HL-60 (cell line): ENCODE results near the gene HBA2.

Experiments used
- DNase-seq, 2 experiments: peaks; one replicate each; pipeline ENCODE4 v3.0.0-alpha.2; 2010 to 2020; ENCODE audit warnings: low read depth in 1 of 2, low spot score in 1 of 2
- H3K27ac ChIP-seq: fragments of 250-450 bp; sonication (Bioruptor Pico); replicated peaks from 2 replicates; pipeline ENCODE4 v1.5.1; 2020; ENCODE audit warnings: mild to moderate bottlenecking, moderate library complexity
- H3K27me3 ChIP-seq: fragments of 250-450 bp; sonication (Bioruptor Pico); 2 replicates; pipeline ENCODE4 v1.5.1; 2021; ENCODE audit warnings: mild to moderate bottlenecking, moderate library complexity; ENCODE audit not compliant: insufficient read depth, poor library complexity, severe bottlenecking
- H3K4me3 ChIP-seq: replicated peaks from 2 replicates; pipeline ENCODE4 v1.5.1; 2011; ENCODE audit warnings: mild to moderate bottlenecking, control low read depth, low read length; ENCODE audit not compliant: insufficient read depth
- GABPA ChIP-seq: IDR thresholded peaks from 2 replicates; pipeline ENCODE4 v1.6.1; 2012; ENCODE audit warnings: low read depth
- POLR2AphosphoS5 ChIP-seq: IDR thresholded peaks from 2 replicates; pipeline ENCODE4 v1.6.1; 2012; ENCODE audit warnings: low read depth
- SPI1 ChIP-seq: IDR thresholded peaks from 2 replicates; pipeline ENCODE4 v1.6.1; 2012; ENCODE audit warnings: low read depth, mild to moderate bottlenecking, borderline replicate concordance
- TF ChIP-seq, protein P1 (sequence below): IDR thresholded peaks from 2 replicates; pipeline ENCODE4 v1.6.1; 2012; ENCODE audit warnings: low read depth; ENCODE audit not compliant: insufficient replicate concordance
- TF ChIP-seq, protein P2 (sequence below): IDR thresholded peaks from one replicate; pipeline ENCODE4 v1.5.1; 2011; ENCODE audit warnings: low read length, control low read depth, inconsistent platforms; ENCODE audit not compliant: insufficient read depth

HBA2 gene

DNA sequence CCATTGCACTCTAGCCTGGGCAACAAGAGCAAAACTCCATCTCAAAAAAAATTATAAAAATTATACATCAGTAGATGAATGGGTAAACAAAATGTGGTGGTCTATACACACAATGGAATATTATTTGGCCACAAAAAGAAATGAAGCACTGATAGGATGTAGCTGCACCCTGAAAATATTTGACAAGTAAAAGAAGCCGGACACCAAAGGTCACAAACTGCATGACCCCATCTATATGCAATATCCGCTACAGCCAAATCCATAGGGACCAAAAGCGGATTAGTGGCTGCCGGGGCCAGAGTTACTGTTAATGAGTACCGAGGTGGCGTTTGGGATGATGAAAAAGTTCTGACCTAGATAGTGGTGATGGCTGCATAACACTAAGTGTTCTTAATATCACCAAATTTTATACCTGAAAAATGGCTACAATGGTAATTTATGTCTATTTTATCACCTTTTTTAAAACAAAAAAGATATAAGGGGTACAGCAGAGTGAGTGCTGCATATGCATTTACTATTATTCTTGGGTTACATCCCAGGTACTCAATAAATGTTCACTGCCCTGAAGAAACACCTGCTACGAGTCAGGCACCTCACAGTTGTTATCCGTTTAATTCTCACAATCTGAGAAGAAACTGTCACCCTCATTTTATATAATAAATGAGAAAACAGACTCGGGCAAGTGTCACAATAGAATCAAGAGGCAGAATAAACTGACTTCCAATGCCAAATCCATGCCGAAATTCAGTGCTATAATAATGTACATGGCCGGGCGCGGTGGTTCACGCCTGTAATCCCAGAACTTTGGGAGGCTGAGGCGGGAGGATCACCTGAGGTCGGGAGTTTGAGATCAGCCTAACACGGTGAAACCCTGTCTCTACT, 6.8 kb downstream of the HBA2 start:
- Histone ChIP-seq H3K27me3 (peaks cover 47% of the 10 kb centered on the region), H3K4me3 (no peak overlapping the region), H3K27ac (no peak overlapping the region)
- no peak for DNase-seq
- TF ChIP-seq, protein P1, sequence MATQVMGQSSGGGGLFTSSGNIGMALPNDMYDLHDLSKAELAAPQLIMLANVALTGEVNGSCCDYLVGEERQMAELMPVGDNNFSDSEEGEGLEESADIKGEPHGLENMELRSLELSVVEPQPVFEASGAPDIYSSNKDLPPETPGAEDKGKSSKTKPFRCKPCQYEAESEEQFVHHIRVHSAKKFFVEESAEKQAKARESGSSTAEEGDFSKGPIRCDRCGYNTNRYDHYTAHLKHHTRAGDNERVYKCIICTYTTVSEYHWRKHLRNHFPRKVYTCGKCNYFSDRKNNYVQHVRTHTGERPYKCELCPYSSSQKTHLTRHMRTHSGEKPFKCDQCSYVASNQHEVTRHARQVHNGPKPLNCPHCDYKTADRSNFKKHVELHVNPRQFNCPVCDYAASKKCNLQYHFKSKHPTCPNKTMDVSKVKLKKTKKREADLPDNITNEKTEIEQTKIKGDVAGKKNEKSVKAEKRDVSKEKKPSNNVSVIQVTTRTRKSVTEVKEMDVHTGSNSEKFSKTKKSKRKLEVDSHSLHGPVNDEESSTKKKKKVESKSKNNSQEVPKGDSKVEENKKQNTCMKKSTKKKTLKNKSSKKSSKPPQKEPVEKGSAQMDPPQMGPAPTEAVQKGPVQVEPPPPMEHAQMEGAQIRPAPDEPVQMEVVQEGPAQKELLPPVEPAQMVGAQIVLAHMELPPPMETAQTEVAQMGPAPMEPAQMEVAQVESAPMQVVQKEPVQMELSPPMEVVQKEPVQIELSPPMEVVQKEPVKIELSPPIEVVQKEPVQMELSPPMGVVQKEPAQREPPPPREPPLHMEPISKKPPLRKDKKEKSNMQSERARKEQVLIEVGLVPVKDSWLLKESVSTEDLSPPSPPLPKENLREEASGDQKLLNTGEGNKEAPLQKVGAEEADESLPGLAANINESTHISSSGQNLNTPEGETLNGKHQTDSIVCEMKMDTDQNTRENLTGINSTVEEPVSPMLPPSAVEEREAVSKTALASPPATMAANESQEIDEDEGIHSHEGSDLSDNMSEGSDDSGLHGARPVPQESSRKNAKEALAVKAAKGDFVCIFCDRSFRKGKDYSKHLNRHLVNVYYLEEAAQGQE: no peak
- no peak for TF ChIP-seq GABPA
- TF ChIP-seq POLR2AphosphoS5: no peak
- TF ChIP-seq, protein P2, sequence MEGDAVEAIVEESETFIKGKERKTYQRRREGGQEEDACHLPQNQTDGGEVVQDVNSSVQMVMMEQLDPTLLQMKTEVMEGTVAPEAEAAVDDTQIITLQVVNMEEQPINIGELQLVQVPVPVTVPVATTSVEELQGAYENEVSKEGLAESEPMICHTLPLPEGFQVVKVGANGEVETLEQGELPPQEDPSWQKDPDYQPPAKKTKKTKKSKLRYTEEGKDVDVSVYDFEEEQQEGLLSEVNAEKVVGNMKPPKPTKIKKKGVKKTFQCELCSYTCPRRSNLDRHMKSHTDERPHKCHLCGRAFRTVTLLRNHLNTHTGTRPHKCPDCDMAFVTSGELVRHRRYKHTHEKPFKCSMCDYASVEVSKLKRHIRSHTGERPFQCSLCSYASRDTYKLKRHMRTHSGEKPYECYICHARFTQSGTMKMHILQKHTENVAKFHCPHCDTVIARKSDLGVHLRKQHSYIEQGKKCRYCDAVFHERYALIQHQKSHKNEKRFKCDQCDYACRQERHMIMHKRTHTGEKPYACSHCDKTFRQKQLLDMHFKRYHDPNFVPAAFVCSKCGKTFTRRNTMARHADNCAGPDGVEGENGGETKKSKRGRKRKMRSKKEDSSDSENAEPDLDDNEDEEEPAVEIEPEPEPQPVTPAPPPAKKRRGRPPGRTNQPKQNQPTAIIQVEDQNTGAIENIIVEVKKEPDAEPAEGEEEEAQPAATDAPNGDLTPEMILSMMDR: no peak
- TF ChIP-seq SPI1: no peak

DNA sequence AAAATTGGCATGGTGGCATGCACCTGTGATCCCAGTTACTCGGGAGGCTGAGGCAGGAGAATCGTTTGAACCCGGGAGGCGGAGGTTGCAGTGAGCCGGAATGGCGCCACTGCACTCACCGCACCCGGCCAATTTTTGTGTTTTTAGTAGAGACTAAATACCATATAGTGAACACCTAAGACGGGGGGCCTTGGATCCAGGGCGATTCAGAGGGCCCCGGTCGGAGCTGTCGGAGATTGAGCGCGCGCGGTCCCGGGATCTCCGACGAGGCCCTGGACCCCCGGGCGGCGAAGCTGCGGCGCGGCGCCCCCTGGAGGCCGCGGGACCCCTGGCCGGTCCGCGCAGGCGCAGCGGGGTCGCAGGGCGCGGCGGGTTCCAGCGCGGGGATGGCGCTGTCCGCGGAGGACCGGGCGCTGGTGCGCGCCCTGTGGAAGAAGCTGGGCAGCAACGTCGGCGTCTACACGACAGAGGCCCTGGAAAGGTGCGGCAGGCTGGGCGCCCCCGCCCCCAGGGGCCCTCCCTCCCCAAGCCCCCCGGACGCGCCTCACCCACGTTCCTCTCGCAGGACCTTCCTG, 7.5 kb downstream of the HBA2 start, which contains the start of gene HBQ1:
HBQ1 (plus strand) TSS at position 359 of the 575 bp plus-strand sequence; CDS start at position 387, 28 bp downstream.
- peaks cover 43% of the 10 kb centered on the region for H3K27me3 ChIP-seq
- H3K27ac ChIP-seq: no peak within 1 kb of the TSS
- no peak for DNase-seq
- peak within 1 kb of the TSS; percentile 24 for H3K4me3 ChIP-seq
- TF ChIP-seq, protein P1: peak; percentile 12
- no peak for TF ChIP-seq GABPA

DNA sequence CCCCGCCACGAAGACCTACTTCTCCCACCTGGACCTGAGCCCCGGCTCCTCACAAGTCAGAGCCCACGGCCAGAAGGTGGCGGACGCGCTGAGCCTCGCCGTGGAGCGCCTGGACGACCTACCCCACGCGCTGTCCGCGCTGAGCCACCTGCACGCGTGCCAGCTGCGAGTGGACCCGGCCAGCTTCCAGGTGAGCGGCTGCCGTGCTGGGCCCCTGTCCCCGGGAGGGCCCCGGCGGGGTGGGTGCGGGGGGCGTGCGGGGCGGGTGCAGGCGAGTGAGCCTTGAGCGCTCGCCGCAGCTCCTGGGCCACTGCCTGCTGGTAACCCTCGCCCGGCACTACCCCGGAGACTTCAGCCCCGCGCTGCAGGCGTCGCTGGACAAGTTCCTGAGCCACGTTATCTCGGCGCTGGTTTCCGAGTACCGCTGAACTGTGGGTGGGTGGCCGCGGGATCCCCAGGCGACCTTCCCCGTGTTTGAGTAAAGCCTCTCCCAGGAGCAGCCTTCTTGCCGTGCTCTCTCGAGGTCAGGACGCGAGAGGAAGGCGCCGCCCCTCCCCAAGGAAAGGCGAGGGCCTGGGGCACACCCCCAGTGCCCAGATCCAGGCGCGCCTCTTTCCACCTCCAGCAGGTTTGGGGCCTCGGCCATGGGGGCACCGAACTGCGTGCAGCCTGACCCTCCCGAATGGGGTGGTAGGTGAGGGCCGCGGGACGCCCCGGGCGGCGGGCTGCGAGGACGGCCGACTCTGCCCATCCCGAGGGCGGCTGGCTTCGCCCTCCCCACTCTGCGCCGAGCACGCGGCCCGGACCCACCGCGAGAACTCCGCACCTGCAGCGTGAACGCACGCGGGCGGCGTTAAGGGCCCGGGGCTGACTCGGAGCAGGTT, 8.2 kb downstream of the HBA2 start:
- Histone ChIP-seq H3K27me3 (peaks cover 37% of the 10 kb centered on the region), H3K4me3 (peak overlapping the region; percentile 24), H3K27ac (no peak overlapping the region)
- TF ChIP-seq, protein P2: no peak
- no peak for TF ChIP-seq GABPA
- no peak for TF ChIP-seq SPI1
- TF ChIP-seq, protein P1: no peak
- TF ChIP-seq POLR2AphosphoS5: no peak
- DNase-seq: peak; percentile 67 to 79
